ENCODE data around the gene ZFR. TPM values are rescaled to one million over a fixed set of nuclear protein-coding genes. Genes with fewer than 3 reads are reported as not detected.

ZFR gene
- total RNA-seq, 2 experiments from 2014 or later = 58.8 to 61.0 TPM

GRCh38 chr5:32331217-32331934 is 113.2 kb downstream of the ZFR start:
- intact Hi-C loops (cut with DNase I, micrococcal nuclease) = no loop called here
- DNase-seq = no peak
- Histone ChIP-seq H3K27me3 (ENCODE audit: control insufficient read depth in 1 of 2, insufficient read depth in 2 of 2, low read length in 2 of 2) (no peaks in the 10 kb centered on the region), H3K27ac (ENCODE audit: low read depth in 1 of 2, low read length in 2 of 2) (no peak overlapping the region), H3K4me1 (ENCODE audit: insufficient read depth, low read length) (peaks cover 4% of the 10 kb centered on the region), H3K4me3 (ENCODE audit: low read length) (no peak overlapping the region), H3K9me3 (ENCODE audit: control insufficient read depth in 1 of 2, insufficient read depth in 1 of 2, low read length in 2 of 2) (no peaks in the 10 kb centered on the region), H3K36me3 (ENCODE audit: insufficient read depth, low read length) (no peaks in the 10 kb centered on the region)
- ATAC-seq (ENCODE audit: poor library complexity) = no peak
- Mint-ChIP-seq H3K9me3 (no peaks in the 10 kb centered on the region), H3K4me3 (no peak overlapping the region), H3K4me1 (ENCODE audit: low read depth) (no peaks in the 10 kb centered on the region), H3K27me3 (no peaks in the 10 kb centered on the region), H3K27ac (no peak overlapping the region), H3K36me3 (ENCODE audit: low read depth) (no peaks in the 10 kb centered on the region)
- ChIA-PET CTCF (interaction anchor here (1.2 kb wide), 1 partner anchor 98 kb away, joined by 3 read pairs; no protein-coding TSS in a partner anchor), POLR2A (no interaction called here)
- no peak for TF ChIP-seq CTCF (IDR thresholded peaks at IDR 0.05)

GRCh38 chr5:32330126-32330971 is 114.2 kb downstream of the ZFR start:
- no peaks in the 10 kb centered on the region for H3K36me3 ChIP-seq (ENCODE audit: insufficient read depth, low read length)
- peaks cover 4% of the 10 kb centered on the region for H3K4me1 ChIP-seq (ENCODE audit: insufficient read depth, low read length)
- H3K27me3 ChIP-seq (ENCODE audit: control insufficient read depth in 1 of 2, insufficient read depth in 2 of 2, low read length in 2 of 2) = no peaks in the 10 kb centered on the region
- Mint-ChIP-seq H3K4me1 (ENCODE audit: low read depth) (no peaks in the 10 kb centered on the region), H3K27me3 (no peaks in the 10 kb centered on the region), H3K9me3 (no peaks in the 10 kb centered on the region), H3K4me3 (no peak overlapping the region), H3K27ac (no peak overlapping the region), H3K36me3 (ENCODE audit: low read depth) (no peaks in the 10 kb centered on the region)
- DNase-seq (no peak), ATAC-seq (ENCODE audit: poor library complexity) (no peak)
- intact Hi-C loops (cut with DNase I, micrococcal nuclease) = no loop called here
- ChIA-PET POLR2A (interaction anchor here (0.6 to 1.4 kb wide), 3 partner anchors 98 to 156 kb away, joined by 3 to 5 read pairs (median 3); partner anchors contain the start of gene GOLPH3), CTCF (interaction anchor here (1.0 to 1.6 kb wide), 2 partner anchors 98 to 104 kb away, joined by 3 to 29 read pairs; no protein-coding TSS in a partner anchor)
- no peaks in the 10 kb centered on the region for H3K9me3 ChIP-seq (ENCODE audit: control insufficient read depth in 1 of 2, insufficient read depth in 1 of 2, low read length in 2 of 2)
- TF ChIP-seq CTCF (IDR thresholded peaks at IDR 0.05) = no peak
- no peak overlapping the region for H3K4me3 ChIP-seq (ENCODE audit: low read length)
- H3K27ac ChIP-seq (ENCODE audit: low read depth in 1 of 2, low read length in 2 of 2) = no peak overlapping the region

GRCh38 chr5:32329395-32329834 is 115.1 kb downstream of the ZFR start:
- intact Hi-C loops (cut with DNase I, micrococcal nuclease) = loop anchor here (1.0 to 5.0 kb wide), 2 partner anchors 52 to 97 kb away; no protein-coding TSS in a partner anchor
- Mint-ChIP-seq H3K27me3 (no peaks in the 10 kb centered on the region), H3K4me1 (ENCODE audit: low read depth) (no peaks in the 10 kb centered on the region), H3K36me3 (ENCODE audit: low read depth) (no peaks in the 10 kb centered on the region), H3K27ac (no peak overlapping the region), H3K4me3 (no peak overlapping the region), H3K9me3 (no peaks in the 10 kb centered on the region)
- DNase-seq (peak; percentile 14 to 74 (median 42)), ATAC-seq (ENCODE audit: poor library complexity) (peak; percentile 77)
- no peak overlapping the region for H3K4me3 ChIP-seq (ENCODE audit: low read length)
- no peaks in the 10 kb centered on the region for H3K36me3 ChIP-seq (ENCODE audit: insufficient read depth, low read length)
- H3K27ac ChIP-seq (ENCODE audit: low read depth in 1 of 2, low read length in 2 of 2) = no peak overlapping the region
- no peaks in the 10 kb centered on the region for H3K27me3 ChIP-seq (ENCODE audit: control insufficient read depth in 1 of 2, insufficient read depth in 2 of 2, low read length in 2 of 2)
- ChIA-PET CTCF (interaction anchor here (0.6 to 1.6 kb wide), 4 partner anchors 12 to 213 kb away, joined by 3 to 29 read pairs (median 4); no protein-coding TSS in a partner anchor), POLR2A (interaction anchor here (0.9 to 1.4 kb wide), 2 partner anchors 97 to 155 kb away, joined by 3 to 5 read pairs; partner anchors contain the start of gene GOLPH3)
- peak; percentile 67 for TF ChIP-seq CTCF (IDR thresholded peaks at IDR 0.05)
- no peaks in the 10 kb centered on the region for H3K9me3 ChIP-seq (ENCODE audit: control insufficient read depth in 1 of 2, insufficient read depth in 1 of 2, low read length in 2 of 2)
- H3K4me1 ChIP-seq (ENCODE audit: insufficient read depth, low read length) = peaks cover 4% of the 10 kb centered on the region

Data from CD4-positive, alpha-beta T cell (primary cell).